Stimulated activated CD8-positive, alpha-beta memory T cell treated with anti-CD3 and anti-CD28 coated beads, Interleukin-15, amount 100 ng/mL, for 1 hour (primary cell): ENCODE measurements around the gene MT1G.
A peak's percentile ranks its signal among the peaks of the same experiment; 100 is the strongest.
"Not testable (repeated sequence)": the region's sequence is repeated elsewhere in the genome, so short reads cannot be mapped to it uniquely, and the experiment has no call there.

ENCODE experiments used
- DNase-seq: peaks from one replicate; pipeline ENCODE4 v3.0.0-alpha.2; 2020; ENCODE audit warnings: low read depth

The MT1G gene

DNA sequence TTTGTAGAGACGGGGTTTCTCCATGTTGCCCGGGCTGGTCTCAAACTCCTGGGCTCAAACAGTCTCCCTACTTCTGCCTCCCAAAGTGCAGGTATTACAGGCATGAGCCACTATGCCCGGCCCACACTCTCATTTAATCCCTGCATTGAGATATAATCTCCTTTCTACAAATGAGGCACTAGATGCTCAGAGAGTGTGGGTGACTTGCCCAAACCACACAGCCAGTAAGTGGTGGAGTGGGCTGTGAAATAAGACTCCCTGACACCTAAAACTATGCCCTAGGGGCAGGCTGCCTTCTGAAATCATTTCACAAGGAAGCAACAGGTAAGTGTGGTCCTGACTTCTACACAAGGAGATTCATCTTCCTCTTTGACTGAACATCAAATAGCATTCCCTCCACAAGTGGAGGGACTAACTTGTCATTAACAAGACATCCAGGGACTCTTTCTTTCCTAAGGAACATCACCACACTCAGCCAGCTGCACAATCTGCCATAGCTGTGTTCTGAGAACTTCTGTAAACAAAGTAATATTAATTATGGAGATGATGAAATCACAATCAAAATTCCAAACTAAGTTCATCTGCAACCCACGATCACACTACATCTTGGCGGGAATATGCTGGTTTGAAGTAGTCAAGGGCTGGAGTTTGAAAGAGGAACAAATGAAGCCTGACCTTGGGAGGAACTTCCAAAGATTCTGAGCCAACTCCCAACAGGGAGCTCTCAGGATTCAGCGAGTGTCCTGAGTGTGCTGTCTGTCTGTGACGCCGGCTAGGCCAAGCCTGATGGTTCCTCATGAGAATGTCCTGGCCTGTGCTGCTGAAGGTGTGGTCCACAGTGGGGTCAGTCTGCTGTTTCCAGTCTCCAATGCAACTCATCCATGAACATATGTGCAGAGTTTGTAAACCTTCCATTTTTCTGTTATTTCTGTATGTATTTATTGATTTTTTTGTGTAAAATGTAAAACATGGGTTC, 2.3 kb downstream of the MT1G start:
- not testable (repeated sequence) for DNase-seq

GRCh38 chr16:56664506-56664905, 3.4 kb downstream of the MT1G start:
- DNase-seq: no peak

DNA sequence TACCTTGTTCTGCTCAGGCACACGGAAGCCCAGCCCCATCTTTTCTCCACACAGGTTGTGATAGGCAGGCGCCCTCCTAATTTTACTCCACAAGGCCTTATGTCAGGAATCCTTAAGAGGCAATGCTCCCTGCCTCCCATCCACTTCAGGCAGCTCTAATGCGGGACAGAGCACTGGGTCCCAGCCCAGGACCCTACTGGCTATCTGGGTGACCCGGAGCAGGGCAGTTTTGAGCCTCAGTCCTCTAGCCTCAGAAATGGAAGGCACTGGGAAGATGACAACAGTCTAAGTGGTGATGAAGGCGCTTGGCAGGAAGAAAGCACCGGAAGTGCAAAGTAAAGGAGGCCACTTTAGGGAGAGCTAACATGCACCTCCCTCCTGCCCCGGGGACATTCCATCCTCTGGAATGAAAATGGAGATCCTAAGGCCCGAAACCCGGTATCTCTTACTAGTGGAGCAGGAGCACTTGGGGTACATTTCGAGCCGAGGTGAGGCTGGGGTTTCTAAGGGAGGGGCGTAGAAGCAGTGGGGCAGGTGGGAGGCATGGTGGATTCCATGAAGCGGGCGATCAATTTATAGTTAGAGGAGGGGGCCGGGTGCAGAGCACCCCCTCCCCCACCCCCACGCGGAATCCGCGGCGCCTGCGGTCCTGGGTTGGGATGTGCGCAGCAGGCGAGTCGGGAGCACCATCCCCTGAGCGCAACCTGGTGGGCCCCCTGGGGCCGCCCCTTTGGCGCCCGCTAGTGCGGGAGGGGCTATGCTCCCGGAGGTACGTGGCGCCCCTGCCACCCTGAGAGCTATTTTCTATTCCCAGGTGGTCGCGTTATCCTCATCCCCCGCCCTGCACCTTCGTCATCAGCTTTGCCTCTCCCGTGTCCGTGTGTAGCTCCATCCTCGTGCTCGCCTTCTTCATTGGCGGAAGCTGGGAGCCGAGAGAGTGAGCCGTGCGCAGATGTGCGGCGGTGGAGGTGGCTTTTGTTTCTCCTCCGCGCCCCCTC, 5.2 kb downstream of the MT1G start:
- no peak for DNase-seq

DNA sequence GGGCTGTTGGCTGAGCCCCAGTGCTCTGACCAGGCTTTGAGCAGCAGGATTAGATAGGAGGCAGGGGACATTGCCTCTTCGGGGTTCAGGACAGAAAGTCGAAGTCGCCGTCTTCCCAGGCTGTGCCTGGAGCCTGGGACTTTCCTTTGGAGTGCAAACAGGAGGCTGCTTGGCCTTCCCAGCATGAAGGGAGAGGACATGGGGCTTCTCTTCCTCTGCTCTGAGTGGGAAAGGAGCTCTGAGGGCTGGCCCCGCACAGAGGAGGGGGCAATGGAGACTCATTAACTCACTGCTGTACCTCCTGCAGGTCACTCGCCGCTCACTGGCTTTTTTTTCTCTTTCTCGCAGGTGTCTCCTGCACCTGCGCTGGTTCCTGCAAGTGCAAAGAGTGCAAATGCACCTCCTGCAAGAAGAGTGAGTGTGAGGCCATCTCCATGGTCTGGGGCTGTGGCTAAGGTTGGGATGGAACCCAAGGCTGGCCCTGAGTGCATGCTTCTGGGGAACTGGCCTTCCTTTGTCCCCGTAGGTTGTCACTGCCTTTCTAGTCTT, 9.5 kb downstream of the MT1G start:
- DNase-seq: no peak

GRCh38 chr16:56657555-56658326, 10.1 kb downstream of the MT1G start, which contains the start of gene MT1F:
Gene MT1F, plus strand, starts transcription at chr16:56657959. Its CDS starts 100 bp downstream, at chr16:56658059.
- peak; percentile 50 for DNase-seq

GRCh38 chr16:56653218-56653617, 14.6 kb downstream of the MT1G start:
- DNase-seq: no peak

- DNase-seq: no peak
Observed at GRCh38 chr16:56652600-56652999, 15.3 kb downstream of the MT1G start.

- no peak for DNase-seq
Observed at GRCh38 chr16:56651586-56651985, 16.3 kb downstream of the MT1G start, which contains the start of gene MT1B. Gene MT1B, plus strand, starts transcription at chr16:56651886. Its CDS starts 68 bp downstream, at chr16:56651954.

- no peak for DNase-seq
Observed at GRCh38 chr16:56649820-56650219, 18.0 kb downstream of the MT1G start.

- DNase-seq: no peak
Observed at GRCh38 chr16:56649271-56649670, 18.6 kb downstream of the MT1G start.

DNA sequence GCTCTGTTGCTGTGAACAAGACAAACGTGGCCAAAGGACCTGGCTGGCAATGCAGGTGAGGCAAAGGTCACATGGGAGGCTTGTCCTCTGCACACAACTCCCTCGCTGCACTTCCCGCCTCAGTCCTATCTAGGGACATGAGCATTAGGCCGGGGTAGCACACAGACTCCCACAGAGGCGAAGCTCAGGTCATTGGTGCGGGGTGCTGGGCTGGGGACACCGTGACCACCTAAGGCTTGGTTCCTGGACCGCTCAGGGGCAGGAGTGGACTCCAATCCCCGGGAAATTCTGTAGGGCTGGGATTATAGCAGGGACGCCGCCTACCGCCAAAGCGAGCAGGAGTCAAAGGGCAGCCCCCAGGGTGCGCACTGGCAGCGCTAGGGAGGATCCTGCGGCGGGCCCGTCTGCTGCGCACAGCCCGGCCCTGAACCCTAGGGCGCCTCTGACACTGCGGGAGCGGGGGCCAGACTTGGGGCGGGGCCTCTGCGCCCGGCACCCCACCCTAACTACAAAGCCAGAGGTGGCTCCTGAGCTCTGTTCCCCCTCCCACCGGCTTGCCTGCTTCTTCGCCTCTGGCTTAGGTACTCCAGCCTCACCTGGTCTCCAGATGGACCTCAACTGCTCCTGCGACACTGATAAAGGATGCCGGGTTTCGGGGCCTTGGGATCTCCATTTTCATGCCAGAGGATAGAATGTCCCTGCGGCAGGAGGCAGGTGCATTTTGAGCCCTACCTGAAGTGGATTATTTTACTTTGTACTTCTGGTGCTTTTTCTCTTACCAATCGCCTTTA, 20.0 kb downstream of the MT1G start:
- no peak for DNase-seq

DNA sequence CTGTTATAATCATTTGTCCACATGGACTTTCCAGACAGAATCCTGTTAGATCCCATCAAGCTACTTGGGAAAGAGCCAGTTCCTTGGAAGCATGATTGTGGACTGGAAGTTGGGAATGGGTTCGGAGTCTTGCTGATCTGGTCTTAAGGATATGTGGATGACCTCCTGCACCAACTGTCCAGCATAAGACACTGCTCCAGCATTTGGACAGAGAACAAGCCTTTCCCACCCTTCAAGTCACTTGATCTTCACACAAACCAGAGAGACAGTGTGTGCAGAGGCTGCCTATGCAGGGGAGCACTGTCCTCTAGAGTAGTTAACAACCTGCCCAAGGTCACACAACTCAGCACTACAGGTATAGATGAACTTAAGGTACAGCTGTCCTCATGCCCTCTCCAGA, 22.0 kb downstream of the MT1G start:
- no peak for DNase-seq

DNA sequence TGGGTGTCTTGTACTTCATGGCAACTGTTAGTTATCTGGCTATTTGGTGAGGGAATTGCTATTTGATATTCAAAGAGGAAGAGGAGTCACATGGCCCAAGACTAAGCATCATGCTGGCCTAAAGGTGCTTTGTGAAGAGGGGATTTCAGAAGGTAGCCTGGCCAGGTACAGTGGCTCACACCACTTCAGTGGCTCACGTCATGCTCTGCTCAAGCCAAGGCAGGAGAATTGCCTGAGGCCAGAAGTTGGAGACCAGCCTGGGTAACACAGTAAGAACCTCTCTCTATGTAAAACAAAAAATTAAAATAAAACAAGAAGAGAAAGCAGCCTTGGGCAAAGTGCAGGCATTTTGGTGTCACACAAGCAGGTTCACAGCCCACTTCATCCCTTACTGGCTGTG, 22.6 kb downstream of the MT1G start:
- DNase-seq: no peak

GRCh38 chr16:56643833-56644232, 24.0 kb downstream of the MT1G start:
- no peak for DNase-seq

- peak; percentile 24 for DNase-seq
Observed at GRCh38 chr16:56643080-56643778, 24.6 kb downstream of the MT1G start.

DNA sequence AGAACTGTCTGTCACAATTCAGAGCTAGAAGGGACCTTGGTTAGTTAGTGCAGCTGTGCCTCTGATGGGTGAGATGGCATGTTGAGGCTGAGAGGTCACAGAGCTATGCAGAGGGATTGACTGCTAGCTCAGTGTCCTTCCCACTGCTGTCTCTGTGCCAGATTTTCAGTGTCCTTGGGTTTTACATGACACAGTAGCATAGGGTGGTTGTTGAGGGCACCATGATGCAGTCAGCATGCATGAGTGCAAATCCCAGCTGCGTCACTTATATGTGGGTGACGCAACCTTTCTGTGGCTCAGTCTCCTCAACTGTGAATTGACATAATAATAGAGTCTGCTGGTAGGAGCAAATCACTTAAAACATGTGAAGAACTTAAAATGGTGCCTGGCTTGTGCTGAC, 26.7 kb downstream of the MT1G start:
- DNase-seq: no peak

DNA sequence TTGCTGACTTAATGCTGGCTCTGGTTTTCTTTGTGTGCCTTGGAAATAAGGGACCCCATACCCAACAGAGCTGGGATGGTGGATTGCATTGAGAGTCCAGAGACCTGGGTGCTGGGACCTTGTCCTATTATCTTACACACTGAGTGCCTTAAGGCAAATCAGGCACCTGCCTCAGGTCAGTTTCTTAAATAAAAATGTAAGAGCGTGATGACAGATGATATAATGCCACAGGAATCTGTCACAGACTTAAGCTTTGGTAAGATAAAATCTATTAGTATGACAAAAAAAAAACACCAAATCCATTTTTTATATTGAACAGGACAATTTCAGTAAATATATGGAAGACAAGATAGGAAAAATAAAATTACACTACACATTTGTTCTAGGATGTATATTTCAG, 27.8 kb downstream of the MT1G start:
- no peak for DNase-seq

DNA sequence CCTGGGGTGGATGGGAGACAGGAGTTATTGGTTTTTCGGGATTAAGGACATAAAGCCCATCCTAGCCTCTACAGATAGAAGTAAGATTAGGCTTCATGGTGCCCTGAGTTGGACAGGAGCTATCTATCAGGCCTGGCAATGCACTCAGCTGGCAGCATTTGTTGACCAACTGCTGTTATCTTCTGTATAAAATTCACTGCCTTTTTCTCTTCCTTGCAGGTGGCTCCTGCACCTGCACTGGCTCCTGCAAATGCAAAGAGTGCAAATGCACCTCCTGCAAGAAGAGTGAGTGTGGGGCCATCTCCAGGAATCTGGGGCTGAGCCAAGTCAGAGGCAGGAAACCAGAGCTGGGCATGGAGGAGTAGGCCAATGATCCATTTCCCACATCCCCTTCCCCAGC, 28.8 kb downstream of the MT1G start:
- DNase-seq: no peak

- DNase-seq: no peak
Observed at GRCh38 chr16:56637814-56638750, 29.8 kb downstream of the MT1G start, which contains the start of gene MT1A. Gene MT1A, plus strand, starts transcription at chr16:56638666. Its CDS starts 73 bp downstream, at chr16:56638739.
